GM20431 (cell line): ENCODE data around the gene ZC3H4.

Experiments
- in situ Hi-C: fragments of 300-500 bp; cut with MseI, MboI; formaldehyde crosslinking; loops from one replicate; pipeline ENCODE4 v1.15.0; 2020; ENCODE audit warnings: low sequenced_read_pairs; ENCODE audit not compliant: unreplicated experiment

ZC3H4 gene

GRCh38 chr19:47026889-47027288 lies 86.7 kb downstream of the ZC3H4 start:
- in situ Hi-C loops = no loop called here

DNA sequence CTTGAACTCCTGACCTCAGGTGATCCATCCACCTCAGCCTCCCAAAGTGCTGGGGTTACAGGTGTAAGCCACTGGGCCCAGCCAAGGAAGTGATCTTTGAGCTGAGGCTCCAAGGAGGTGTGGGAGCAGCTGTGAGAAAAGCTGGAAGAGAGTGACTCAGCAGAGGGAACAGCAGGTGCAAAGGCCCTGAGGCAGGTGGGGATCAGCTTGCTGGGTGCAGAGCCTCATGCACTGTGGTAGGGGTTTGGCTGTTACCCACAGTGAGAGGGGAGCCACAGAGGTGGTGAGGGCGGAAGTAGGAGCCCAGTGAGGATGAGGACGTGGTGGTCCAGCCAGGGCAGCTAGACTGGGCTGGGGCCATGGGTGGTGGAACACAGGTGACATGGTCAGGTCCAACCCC lies 87.4 kb downstream of the ZC3H4 start:
- in situ Hi-C loops = no loop called here

DNA sequence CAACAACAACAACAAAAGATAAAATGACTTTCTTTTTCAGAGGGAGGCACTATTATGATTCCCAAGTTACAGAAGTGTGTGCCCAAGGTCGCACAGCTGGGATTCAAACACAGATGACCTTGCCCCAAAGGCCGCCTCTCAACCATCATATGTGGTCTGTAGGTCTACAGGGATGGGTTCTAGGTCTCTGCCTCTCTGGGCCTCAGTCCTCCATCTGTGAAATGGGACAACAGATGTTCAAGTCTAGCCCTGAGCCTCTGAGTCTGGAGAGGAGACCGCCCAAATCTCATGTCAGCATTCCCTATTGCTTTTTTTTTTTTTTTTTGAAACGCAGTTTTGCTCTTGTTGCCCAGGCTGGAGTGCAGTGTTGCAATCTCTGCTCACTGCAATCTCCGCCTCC lies 89.1 kb downstream of the ZC3H4 start:
- in situ Hi-C loops = no loop called here

GRCh38 chr19:47023448-47023794 lies 90.2 kb downstream of the ZC3H4 start:
- in situ Hi-C loops = no loop called here

- in situ Hi-C loops = no loop called here
Observed at GRCh38 chr19:47022541-47023447, 90.8 kb downstream of the ZC3H4 start.

- in situ Hi-C loops = no loop called here
Observed at GRCh38 chr19:47022140-47022536, 91.4 kb downstream of the ZC3H4 start.

DNA sequence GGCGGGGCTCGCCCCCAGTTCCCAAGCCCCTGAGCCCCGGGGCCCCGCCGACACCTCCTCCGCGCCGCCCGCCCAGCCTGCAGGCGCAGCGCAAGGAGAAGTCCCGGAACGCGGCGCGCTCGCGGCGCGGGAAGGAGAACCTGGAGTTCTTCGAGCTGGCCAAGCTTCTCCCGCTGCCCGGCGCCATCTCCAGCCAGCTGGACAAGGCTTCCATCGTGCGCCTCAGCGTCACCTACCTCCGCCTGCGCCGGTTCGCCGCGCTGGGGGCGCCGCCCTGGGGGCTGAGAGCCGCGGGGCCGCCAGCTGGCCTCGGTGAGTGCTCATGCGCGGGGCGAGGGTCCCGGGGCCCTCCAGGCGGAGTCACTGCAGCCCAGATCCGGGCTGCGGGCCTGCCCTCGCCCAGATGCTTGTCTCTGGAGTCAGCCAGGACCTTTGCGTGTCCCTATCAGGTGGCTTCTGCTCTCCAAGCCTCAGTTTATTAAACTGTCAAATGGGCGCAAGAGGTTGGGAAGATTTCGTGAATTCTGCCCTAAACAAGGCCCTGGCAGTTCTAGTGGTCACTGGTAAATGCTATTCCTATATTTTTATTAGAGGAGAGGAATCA lies 91.9 kb downstream of the ZC3H4 start:
- in situ Hi-C loops = no loop called here

GRCh38 chr19:47020992-47021496 lies 92.5 kb downstream of the ZC3H4 start:
- in situ Hi-C loops = no loop called here

- in situ Hi-C loops = no loop called here
Observed at GRCh38 chr19:47020132-47020805, 93.3 kb downstream of the ZC3H4 start.

DNA sequence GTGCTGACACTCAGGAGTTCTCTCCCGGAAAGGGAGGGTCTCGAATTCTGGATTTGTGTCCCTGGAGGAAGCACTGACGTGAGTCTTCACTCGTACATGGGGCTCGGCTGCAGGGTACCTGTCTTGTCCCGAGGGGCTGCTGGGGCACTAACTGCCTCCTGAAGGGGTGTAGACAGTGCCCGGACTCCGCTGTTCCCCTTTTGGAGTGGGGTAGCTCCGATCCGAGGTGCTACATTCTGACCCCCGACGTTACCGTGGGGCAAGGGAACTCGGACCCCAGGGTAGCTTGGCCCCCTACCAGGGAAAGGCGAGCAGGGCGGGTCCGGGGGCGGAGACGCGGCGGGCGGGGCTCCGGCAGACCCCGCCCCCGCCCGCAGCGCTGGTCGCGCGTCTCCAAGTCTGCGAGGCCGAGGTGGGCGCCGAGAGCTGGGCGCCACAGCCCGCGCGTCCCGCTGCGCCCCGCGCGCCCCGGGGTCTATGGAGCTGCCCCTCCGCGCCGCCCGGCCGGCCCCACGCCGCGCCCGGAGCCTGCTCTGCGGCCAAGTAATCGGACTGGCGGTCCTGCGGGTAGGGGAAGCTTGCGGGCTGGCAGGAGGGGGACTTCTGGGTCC lies 94.0 kb downstream of the ZC3H4 start, which contains the start of gene NPAS1:
Gene NPAS1 (plus strand): TSS at position 407 of the 611 bp plus-strand sequence. CDS start 1,211 bp downstream, outside the sequence.
- in situ Hi-C loops = loop anchor here (10.0 kb wide), 1 partner anchor 105 kb away; no protein-coding TSS in a partner anchor

GRCh38 chr19:47018923-47019322 lies 94.7 kb downstream of the ZC3H4 start:
- in situ Hi-C loops = loop anchor here (10.0 kb wide), 1 partner anchor 106 kb away; no protein-coding TSS in a partner anchor
